ENCODE data around the gene QDPR.
"Not testable (repeated sequence)": the region's sequence is repeated elsewhere in the genome, so short reads cannot be mapped to it uniquely, and the experiment has no call there.

QDPR gene

GRCh38 chr4:17463606-17464005 lies 48.3 kb downstream of the QDPR start:
- no peak for FAIRE-seq

GRCh38 chr4:17450269-17450804 lies 61.6 kb downstream of the QDPR start:
- DNase-seq (ENCODE audit: insufficient read length, low spot score) (no peak), FAIRE-seq (no peak)
- TF ChIP-seq CTCF (IDR thresholded peaks at IDR 0.05; ENCODE audit: insufficient read depth, missing control alignments) = no peak

More at GRCh38 chr4:17463606-17464005, 48.3 kb downstream of the QDPR start:
- no peak for TF ChIP-seq CTCF (IDR thresholded peaks at IDR 0.05; ENCODE audit: insufficient read depth, missing control alignments)
- DNase-seq (ENCODE audit: insufficient read length, low spot score) = no peak

DNA sequence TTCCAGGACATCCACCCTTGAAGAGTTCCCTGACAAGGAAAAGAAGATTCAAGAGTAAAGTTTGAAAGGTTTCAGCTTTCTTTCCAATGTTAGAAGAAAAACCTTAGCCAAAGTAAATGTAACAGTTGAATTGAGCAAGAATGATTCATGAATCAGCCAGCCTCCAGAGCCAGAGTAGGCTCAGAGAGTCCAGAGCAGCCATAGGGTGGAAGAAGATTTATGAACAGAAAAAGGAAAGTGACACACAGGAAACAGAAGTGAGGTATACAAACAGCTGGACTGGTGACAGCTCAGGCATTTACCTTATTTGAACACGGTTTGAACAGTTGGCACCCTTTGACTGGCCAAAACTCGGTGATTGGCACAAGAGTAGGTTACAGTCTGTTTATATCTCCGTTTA lies 63.2 kb downstream of the QDPR start:
- DNase-seq (ENCODE audit: insufficient read length, low spot score) (no peak), FAIRE-seq (no peak)
- TF ChIP-seq CTCF (IDR thresholded peaks at IDR 0.05; ENCODE audit: insufficient read depth, missing control alignments) = no peak

GRCh38 chr4:17447675-17448298 lies 64.1 kb downstream of the QDPR start:
- peak; percentile 60 for FAIRE-seq
- peak; percentile 40 for DNase-seq (ENCODE audit: insufficient read length, low spot score)
- TF ChIP-seq CTCF (IDR thresholded peaks at IDR 0.05; ENCODE audit: insufficient read depth, missing control alignments) = peak; percentile 86

DNA sequence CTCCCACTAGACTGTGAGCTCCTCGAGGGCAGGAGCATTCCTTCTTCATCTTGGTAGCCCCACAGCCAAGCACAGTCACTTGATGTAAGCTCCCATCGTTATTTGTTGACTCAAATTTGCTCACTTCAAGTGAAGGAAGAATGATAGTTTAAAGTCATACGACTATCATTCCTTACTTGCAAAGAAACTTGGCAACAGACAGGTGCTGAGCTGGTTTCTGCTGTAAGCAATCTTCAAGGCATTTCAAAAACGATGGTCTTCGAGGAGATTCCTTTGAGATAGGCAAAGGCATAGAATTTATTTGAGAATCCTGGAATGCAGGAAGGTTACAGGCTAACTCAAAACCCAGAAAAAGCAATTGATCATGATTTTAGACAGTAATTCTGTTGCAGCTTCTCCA lies 64.8 kb downstream of the QDPR start:
- no peak for TF ChIP-seq CTCF (IDR thresholded peaks at IDR 0.05; ENCODE audit: insufficient read depth, missing control alignments)
- no peak for DNase-seq (ENCODE audit: insufficient read length, low spot score)
- no peak for FAIRE-seq

GRCh38 chr4:17442477-17442876 lies 69.4 kb downstream of the QDPR start:
- not testable (repeated sequence) for DNase-seq (ENCODE audit: insufficient read length, low spot score); FAIRE-seq

- FAIRE-seq (no peak), DNase-seq (ENCODE audit: insufficient read length, low spot score) (no peak)
- no peak for TF ChIP-seq CTCF (IDR thresholded peaks at IDR 0.05; ENCODE audit: insufficient read depth, missing control alignments)
Observed at GRCh38 chr4:17437396-17437795, 74.5 kb downstream of the QDPR start.

GRCh38 chr4:17436750-17437090 lies 75.2 kb downstream of the QDPR start:
- no peak for FAIRE-seq
- TF ChIP-seq CTCF (IDR thresholded peaks at IDR 0.05; ENCODE audit: insufficient read depth, missing control alignments) = no peak
- DNase-seq (ENCODE audit: insufficient read length, low spot score) = no peak
